Mammary epithelial cell (primary cell): ENCODE measurements around the gene TSPAN11.

Experiments used
- EZH2 ChIP-seq: IDR thresholded peaks from 2 replicates; pipeline ENCODE4 v1.6.1; 2012; ENCODE audit warnings: low read length, inconsistent platforms, borderline replicate concordance
- TF ChIP-seq, protein P1 (sequence below), 2 donors: IDR thresholded peaks in 1 of 2; conservative IDR thresholded peaks in 1 of 2; 2 replicates each; pipeline ENCODE4 v1.5.1; 2011 to 2012; ENCODE audit warnings: inconsistent platforms in 2 of 2, low read length in 2 of 2, mild to moderate bottlenecking in 2 of 2, control low read depth in 1 of 2, low read depth in 1 of 2; ENCODE audit not compliant: insufficient read depth in 1 of 2; ENCODE audit errors: extremely low read depth in 1 of 2

DNA sequence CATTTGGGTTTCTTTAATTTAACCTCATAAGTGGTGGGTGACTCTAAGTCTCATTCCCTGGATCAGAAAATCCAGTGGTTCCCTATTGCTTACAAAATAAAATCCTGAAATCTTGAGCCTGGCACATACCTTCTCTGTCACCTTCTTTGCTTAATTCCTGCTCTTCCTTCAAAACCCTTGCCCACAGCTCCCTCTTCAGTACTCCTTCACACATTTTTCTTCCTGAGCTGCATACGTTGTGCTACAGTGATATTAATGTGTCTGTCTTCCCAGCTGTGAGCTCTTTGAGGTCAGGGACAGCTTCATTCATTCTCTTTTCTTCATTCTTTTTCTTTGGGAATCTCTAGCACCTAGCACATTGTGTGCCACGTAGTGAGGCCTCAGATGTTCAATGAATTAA is 9.5 kb downstream of the TSPAN11 start:
- TF ChIP-seq, protein P1, sequence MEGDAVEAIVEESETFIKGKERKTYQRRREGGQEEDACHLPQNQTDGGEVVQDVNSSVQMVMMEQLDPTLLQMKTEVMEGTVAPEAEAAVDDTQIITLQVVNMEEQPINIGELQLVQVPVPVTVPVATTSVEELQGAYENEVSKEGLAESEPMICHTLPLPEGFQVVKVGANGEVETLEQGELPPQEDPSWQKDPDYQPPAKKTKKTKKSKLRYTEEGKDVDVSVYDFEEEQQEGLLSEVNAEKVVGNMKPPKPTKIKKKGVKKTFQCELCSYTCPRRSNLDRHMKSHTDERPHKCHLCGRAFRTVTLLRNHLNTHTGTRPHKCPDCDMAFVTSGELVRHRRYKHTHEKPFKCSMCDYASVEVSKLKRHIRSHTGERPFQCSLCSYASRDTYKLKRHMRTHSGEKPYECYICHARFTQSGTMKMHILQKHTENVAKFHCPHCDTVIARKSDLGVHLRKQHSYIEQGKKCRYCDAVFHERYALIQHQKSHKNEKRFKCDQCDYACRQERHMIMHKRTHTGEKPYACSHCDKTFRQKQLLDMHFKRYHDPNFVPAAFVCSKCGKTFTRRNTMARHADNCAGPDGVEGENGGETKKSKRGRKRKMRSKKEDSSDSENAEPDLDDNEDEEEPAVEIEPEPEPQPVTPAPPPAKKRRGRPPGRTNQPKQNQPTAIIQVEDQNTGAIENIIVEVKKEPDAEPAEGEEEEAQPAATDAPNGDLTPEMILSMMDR (conservative IDR thresholded peaks at IDR 0.05 in 1 of 2, IDR thresholded peaks at IDR 0.05 in 1 of 2; ENCODE audit: extremely low read depth in 1 of 2, insufficient read depth in 1 of 2, low read depth in 1 of 2, low read length in 2 of 2), result no peak
- no peak for TF ChIP-seq EZH2
